GM12878 (cell line): Measurements from ENCODE around the gene RFX3. TPM values are rescaled to one million over a fixed set of nuclear protein-coding genes. Genes with fewer than 3 reads are reported as not detected.

Experiments
- ATAC-seq: fragments of 200-7000 bp; cut with Tn5 transposase; 3 replicates; pipeline ENCODE4 v1.9.1; 2020; ENCODE audit warnings: mild to moderate bottlenecking, moderate library complexity
- BruUV-seq: library from RNA; stranded (reverse); fragments of 400-500 nt; replicated peaks from 2 replicates; lab custom pipeline; 2021; lab: Mats Ljungman, UMichigan
- CTCF ChIA-PET: fragments of 300-600 bp; sonication (Branson Sonifier 250); formaldehyde crosslinking; extraction: SDS; loops from one replicate; lab custom pipeline; 2021; ENCODE audit warnings: inconsistent platforms; lab: Yijun Ruan, JAX
- POLR2A ChIA-PET: fragments of 350-600 bp; formaldehyde crosslinking; extraction: SDS; loops from one replicate; lab custom pipeline; 2021; ENCODE audit warnings: inconsistent platforms; lab: Charles Lee
- RAD21 ChIA-PET: fragments of 300-600 bp; sonication (Branson Sonifier 250); formaldehyde crosslinking; loops from one replicate; lab custom pipeline; 2023; ENCODE audit warnings: antibody characterized with exemption; ENCODE audit not compliant: unreplicated experiment; lab: Charles Lee
- SMC1A ChIA-PET: fragments of 300-600 bp; sonication (Branson Sonifier 250); formaldehyde crosslinking; loops from one replicate; lab custom pipeline; 2023; ENCODE audit not compliant: unreplicated experiment, uncharacterized antibody; lab: Charles Lee
- DNase-seq: peaks from one replicate; pipeline ENCODE4 v3.0.0-alpha.2; 2011; ENCODE audit warnings: low read depth, low spot score
- FAIRE-seq: peaks from 3 replicates; lab custom pipeline; 2011; peaks lifted over from hg19 to GRCh38; lab: Jason Lieb, UNC
- H2AFZ ChIP-seq: 2 replicates; pipeline ENCODE4 v1.6.0; 2011; ENCODE audit warnings: low read depth, low read length, control low read depth; ENCODE audit not compliant: control insufficient read depth
- H3K27ac ChIP-seq: 2 replicates; pipeline ENCODE4 v1.5.1; 2011; ENCODE audit warnings: control low read depth; ENCODE audit not compliant: control insufficient read depth, insufficient read depth
- H3K27me3 ChIP-seq, 2 experiments: replicated peaks in 1 of 2; 2 replicates each; pipeline versions ENCODE4 v1.6.0 to v1.6.1; 2011; ENCODE audit warnings: low read length in 1 of 2; ENCODE audit not compliant: control insufficient read depth in 2 of 2, insufficient read depth in 2 of 2
- H3K36me3 ChIP-seq, 2 experiments: 2 replicates each; pipeline ENCODE4 v1.5.1; 2011; ENCODE audit warnings: low read length in 1 of 2; ENCODE audit not compliant: control insufficient read depth in 2 of 2, insufficient read depth in 2 of 2
- H3K4me1 ChIP-seq: 2 replicates; pipeline ENCODE4 v1.6.1; 2011; ENCODE audit warnings: mild to moderate bottlenecking, low read length, moderate library complexity, mixed read lengths; ENCODE audit not compliant: control insufficient read depth, insufficient read depth
- H3K4me2 ChIP-seq: 2 replicates; pipeline ENCODE4 v1.6.0; 2011; ENCODE audit warnings: control low read depth; ENCODE audit not compliant: control insufficient read depth, insufficient read depth
- H3K4me3 ChIP-seq: fragments of 200-600 bp; sonication (generic); 2 replicates; pipeline ENCODE4 v1.5.1; 2016
- H3K79me2 ChIP-seq: 2 replicates; pipeline ENCODE4 v1.6.0; 2011; ENCODE audit warnings: low read length; ENCODE audit not compliant: control insufficient read depth, insufficient read depth
- H3K9ac ChIP-seq: 2 replicates; pipeline ENCODE4 v1.8.0; 2011; ENCODE audit warnings: low read length, control low read depth, mixed read lengths; ENCODE audit not compliant: control insufficient read depth, insufficient read depth
- H3K9me3 ChIP-seq: replicated peaks from 3 replicates; pipeline ENCODE4 v1.5.1; 2011; ENCODE audit warnings: mild to moderate bottlenecking, low read length; ENCODE audit not compliant: control insufficient read depth, insufficient read depth
- H4K20me1 ChIP-seq: 2 replicates; pipeline ENCODE4 v1.6.0; 2011; ENCODE audit not compliant: control insufficient read depth, insufficient read depth
- BRCA1 ChIP-seq: IDR thresholded peaks from 2 replicates; pipeline ENCODE4 v1.6.1; 2011; ENCODE audit warnings: low read depth, low read length, improper control_type of control experiment
- POLR2AphosphoS5 ChIP-seq: IDR thresholded peaks from 2 replicates; pipeline ENCODE4 v1.6.1; 2011; ENCODE audit warnings: mild to moderate bottlenecking, low read length, inconsistent platforms
- RAD51 ChIP-seq: fragments of 450-650 bp; IDR thresholded peaks from 2 replicates; pipeline ENCODE4 v1.6.1; 2016; ENCODE audit warnings: moderate library complexity, mild to moderate bottlenecking, inconsistent platforms
- RELA ChIP-seq: fragments of 450-650 bp; IDR thresholded peaks from 2 replicates; pipeline ENCODE4 v1.8.0; 2014; ENCODE audit warnings: borderline replicate concordance; ENCODE audit not compliant: partially characterized antibody
- SIX5 ChIP-seq: IDR thresholded peaks from 2 replicates; pipeline ENCODE4 v1.6.1; 2011; ENCODE audit warnings: mild to moderate bottlenecking, low read depth, low read length, moderate library complexity; ENCODE audit not compliant: severe bottlenecking
- TBL1XR1 ChIP-seq: IDR thresholded peaks from 2 replicates; pipeline ENCODE4 v1.6.1; 2012; ENCODE audit warnings: low read depth, low read length, improper control_type of control experiment
- WGBS: methylation state at CpG from one replicate; pipeline ENCODE4 v1.1.6; 2016; ENCODE audit warnings: low lambda C conversion rate; ENCODE audit not compliant: insufficient replicate concordance, insufficient coverage; ENCODE audit errors: missing lambda C conversion rate; 5-methylcytosine and 5-hydroxymethylcytosine counted together
- in situ Hi-C: fragments of 300-500 bp; cut with MboI; formaldehyde crosslinking; loops from 9 replicates; pipeline ENCODE4 v1.14.3; 2018; ENCODE audit warnings: mixed read lengths
- intact Hi-C: fragments of 100-400 bp; cut with micrococcal nuclease; formaldehyde crosslinking; loops from one replicate; pipeline ENCODE4 v1.14.2; 2022; ENCODE audit not compliant: unreplicated experiment
- polyA plus RNA-seq, 11 experiments: library from polyadenylated mRNA; depleted of rRNA in 4 of 11; unstranded in 6 of 11; stranded (reverse) in 5 of 11; fragments of >200 nt; fragmentation: Nextera tagmentation in 4 of 11; fragmentation: Illumina TruSeq in 1 of 11; extraction: Ambion mirVana in 4 of 11; extraction: Trizol in 1 of 11; gene quantifications; 1 replicate in 1 of 11; 2 replicates in 10 of 11; pipeline versions ENCODE4 v1.2.1 to v1.2.3, GENCODE V29; 2011 to 2016; ENCODE audit warnings: inconsistent platforms in 2 of 11, missing spikeins in 2 of 11, low read depth in 1 of 11
- total RNA-seq, 4 experiments: library from RNA; depleted of rRNA in 3 of 4; stranded (reverse); fragments of >200 nt in 3 of 4; fragmentation: Illumina TruSeq in 1 of 4; extraction: Trizol in 1 of 4; gene quantifications; 2 replicates each; pipeline versions ENCODE4 v1.2.1 to v1.2.3, GENCODE V29; 2013 to 2021

The RFX3 gene
- total and polyA plus RNA-seq, 10 of the 15 experiments (the other 5 are each of a cell fraction or from before 2014, with no cell fraction given): 1.2 to 26.4 (median 6.7) TPM

DNA sequence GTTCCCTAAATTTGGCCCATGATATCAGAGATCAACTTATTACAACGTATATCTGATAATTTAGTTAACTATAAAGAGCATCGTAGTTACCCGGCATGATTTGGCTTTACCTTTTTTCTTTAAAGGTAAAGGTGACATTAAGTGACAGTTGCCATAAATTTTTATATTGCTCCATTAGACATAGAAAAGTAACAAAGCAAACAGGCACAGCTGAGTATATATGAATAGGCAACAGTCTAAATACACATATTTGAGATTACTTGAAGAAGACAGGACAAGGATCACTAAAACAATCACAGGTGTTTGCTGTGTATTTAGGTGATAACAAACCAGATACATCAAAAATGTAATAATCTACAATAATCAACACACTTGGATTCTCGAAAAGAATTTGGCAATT, 34.8 kb downstream of the RFX3 start:
- SMC1A ChIA-PET: no interaction called here
- H3K9ac ChIP-seq: no peak overlapping the region
- H3K79me2 ChIP-seq: no peaks in the 10 kb centered on the region; the same call in none of the 2 replicates
- H3K36me3 ChIP-seq: no peaks in the 10 kb centered on the region; a peak in 1 of 4 replicates
- RAD21 ChIA-PET: no interaction called here
- intact Hi-C loops: no loop called here
- H3K27ac ChIP-seq: no peak overlapping the region
- no peaks in the 10 kb centered on the region for H3K27me3 ChIP-seq
- no peak overlapping the region for H3K4me2 ChIP-seq
- DNase-seq: no peak
- H3K4me3 ChIP-seq: no peak overlapping the region
- POLR2A ChIA-PET: no interaction called here
- WGBS: 97% methylated on average over 4 of the region's 4 CpGs
- H3K9me3 ChIP-seq: no peaks in the 10 kb centered on the region; the same call in 1 of the 3 replicates
- no peak for ATAC-seq
- no peaks in the 10 kb centered on the region for H3K4me1 ChIP-seq
- no peaks in the 10 kb centered on the region for H4K20me1 ChIP-seq
- peak; percentile 64 for FAIRE-seq
- BruUV-seq: no TSS peak
- in situ Hi-C loops: no loop called here
- CTCF ChIA-PET: no interaction called here
- H2AFZ ChIP-seq: no peak overlapping the region
- peak; percentile 19 for TF ChIP-seq RELA
- TF ChIP-seq POLR2AphosphoS5: no peak

GRCh38 chr9:3482578-3482977, 43.2 kb downstream of the RFX3 start:
- no peaks in the 10 kb centered on the region for H4K20me1 ChIP-seq
- H3K4me2 ChIP-seq: no peak overlapping the region
- FAIRE-seq (no peak), ATAC-seq (no peak), DNase-seq (no peak)
- no peak overlapping the region for H3K9ac ChIP-seq
- TF ChIP-seq TBL1XR1 (no peak), SIX5 (no peak), BRCA1 (no peak), RAD51 (no peak)
- no peak overlapping the region for H3K4me3 ChIP-seq
- ChIA-PET RAD21 (interaction anchor here (0.6 kb wide), 1 partner anchor 24 kb away, joined by 4 read pairs; no protein-coding TSS in a partner anchor), SMC1A (interaction anchor here (0.8 to 1.8 kb wide), 3 partner anchors 9 to 238 kb away, joined by 3 to 4 read pairs (median 3); no protein-coding TSS in a partner anchor), POLR2A (interaction anchor here (0.6 to 2.3 kb wide), 3 partner anchors 10 to 45 kb away, joined by 3 to 11 read pairs (median 4); no protein-coding TSS in a partner anchor), CTCF (interaction anchor here (1.0 to 1.2 kb wide), 2 partner anchors 12 to 15 kb away, joined by 3 to 5 read pairs; no protein-coding TSS in a partner anchor)
- no peak overlapping the region for H3K27ac ChIP-seq
- peaks cover 2 to 6% of the 10 kb centered on the region in 2 experiments; a peak in 3 of 4 replicates for H3K36me3 ChIP-seq
- no peaks in the 10 kb centered on the region; the same call in 2 of the 3 replicates for H3K9me3 ChIP-seq
- no peak overlapping the region for H2AFZ ChIP-seq
- in situ Hi-C loops: no loop called here
- no TSS peak for BruUV-seq
- 66% methylated on average over 2 of the region's 2 CpGs for WGBS
- intact Hi-C loops: no loop called here
- peaks cover 30% of the 10 kb centered on the region for H3K4me1 ChIP-seq
- no peaks in the 10 kb centered on the region for H3K27me3 ChIP-seq
- no peaks in the 10 kb centered on the region; the same call in none of the 2 replicates for H3K79me2 ChIP-seq
